GM13976 (cell line): ENCODE results near the gene SEPTIN5.

Source experiments
- DNase-seq: peaks from one replicate; pipeline ENCODE4 v3.0.0; 2012; ENCODE audit warnings: low spot score
- CTCF ChIP-seq: IDR thresholded peaks from 2 replicates; pipeline ENCODE4 v1.5.1; 2012; ENCODE audit warnings: borderline replicate concordance, mild to moderate bottlenecking; ENCODE audit not compliant: insufficient read depth; ENCODE audit errors: extremely low read depth, missing control alignments, control extremely low read depth
- in situ Hi-C: fragments of 300-500 bp; cut with MboI; formaldehyde crosslinking; loops from one replicate; pipeline ENCODE4 v1.12.0; 2022; ENCODE audit warnings: low sequenced_read_pairs, mixed read lengths, inconsistent platforms; ENCODE audit not compliant: unreplicated experiment

Gene SEPTIN5

GRCh38 chr22:19760951-19761724 lies 46.8 kb downstream of the SEPTIN5 start:
- in situ Hi-C loops, result no loop called here
- no peak for DNase-seq
- no peak for TF ChIP-seq CTCF

- no peak for TF ChIP-seq CTCF
- no peak for DNase-seq
- in situ Hi-C loops, result no loop called here
These were observed 47.6 kb downstream of the SEPTIN5 start for GRCh38 chr22:19761725-19762567.

GRCh38 chr22:19762568-19763457 lies 48.5 kb downstream of the SEPTIN5 start:
- in situ Hi-C loops, result no loop called here
- no peak for DNase-seq

GRCh38 chr22:19763458-19764298 lies 49.4 kb downstream of the SEPTIN5 start:
- no peak for TF ChIP-seq CTCF
- no peak for DNase-seq
- in situ Hi-C loops, result no loop called here

More at GRCh38 chr22:19762568-19763457, 48.5 kb downstream of the SEPTIN5 start:
- TF ChIP-seq CTCF, result no peak

- in situ Hi-C loops, result no loop called here
- DNase-seq, result no peak
- TF ChIP-seq CTCF, result no peak
These were observed 49.9 kb downstream of the SEPTIN5 start for GRCh38 chr22:19764299-19764593.
